Bronchial epithelial cell (primary cell): ENCODE measurements around the gene INSIG2. TPM values are rescaled to one million over a fixed set of nuclear protein-coding genes. Genes with fewer than 3 reads are reported as not detected.

Source experiments
- DNase-seq: peaks from one replicate; pipeline ENCODE4 v3.0.0-alpha.2; 2010; ENCODE audit warnings: low read depth
- FAIRE-seq: peaks from 2 replicates; lab custom pipeline; 2011; peaks lifted over from hg19 to GRCh38; lab: Jason Lieb, UNC
- H3K27me3 ChIP-seq: 2 replicates; pipeline ENCODE4 v1.5.1; 2011; ENCODE audit warnings: low read length; ENCODE audit not compliant: control insufficient read depth, insufficient read depth
- H3K36me3 ChIP-seq: 2 replicates; pipeline ENCODE4 v1.5.1; 2011; ENCODE audit warnings: low read length; ENCODE audit not compliant: control insufficient read depth, insufficient read depth
- H3K4me3 ChIP-seq: 2 replicates; pipeline ENCODE4 v1.5.1; 2011; ENCODE audit warnings: mild to moderate bottlenecking, low read depth, low read length, control low read depth
- CTCF ChIP-seq: IDR thresholded peaks from 2 replicates; pipeline ENCODE4 v1.5.1; 2011; ENCODE audit warnings: mild to moderate bottlenecking, moderate library complexity, low read length, control low read depth, inconsistent platforms; ENCODE audit not compliant: insufficient read depth, severe bottlenecking
- total RNA-seq: library from RNA; depleted of rRNA; stranded (reverse); fragments of >200 nt; gene quantifications from 2 replicates; pipeline ENCODE4 v1.2.1, GENCODE V29; 2014

The INSIG2 gene
- total RNA-seq, 1 donor from 2014 or later: 10.5 TPM

- DNase-seq: no peak
- Histone ChIP-seq H3K27me3 (no peaks in the 10 kb centered on the region), H3K4me3 (no peak overlapping the region), H3K36me3 (peaks cover 3% of the 10 kb centered on the region)
- FAIRE-seq: no peak
- no peak for TF ChIP-seq CTCF
These were observed 16.0 kb downstream of the INSIG2 start for GRCh38 chr2:118103951-118104940.

GRCh38 chr2:118105497-118105896 lies 17.2 kb downstream of the INSIG2 start:
- DNase-seq (no peak), FAIRE-seq (no peak)
- H3K27me3 ChIP-seq: no peaks in the 10 kb centered on the region
- no peak for TF ChIP-seq CTCF
- H3K4me3 ChIP-seq: no peak overlapping the region
- peaks cover 3% of the 10 kb centered on the region for H3K36me3 ChIP-seq

GRCh38 chr2:118106926-118107325 lies 18.7 kb downstream of the INSIG2 start:
- no peak for TF ChIP-seq CTCF
- Histone ChIP-seq H3K36me3 (peaks cover 3% of the 10 kb centered on the region), H3K4me3 (no peak overlapping the region), H3K27me3 (no peaks in the 10 kb centered on the region)
- DNase-seq (no peak), FAIRE-seq (no peak)

- TF ChIP-seq CTCF: no peak
- peaks cover 2% of the 10 kb centered on the region for H3K36me3 ChIP-seq
These were observed 22.0 kb downstream of the INSIG2 start for GRCh38 chr2:118110310-118110709.

GRCh38 chr2:118110991-118111390 lies 22.7 kb downstream of the INSIG2 start:
- FAIRE-seq (no peak), DNase-seq (no peak)
- Histone ChIP-seq H3K4me3 (no peak overlapping the region), H3K36me3 (peaks cover 2% of the 10 kb centered on the region), H3K27me3 (no peaks in the 10 kb centered on the region)
- TF ChIP-seq CTCF: no peak

More at GRCh38 chr2:118110310-118110709, 22.0 kb downstream of the INSIG2 start:
- DNase-seq (no peak), FAIRE-seq (no peak)
- no peaks in the 10 kb centered on the region for H3K27me3 ChIP-seq
- H3K4me3 ChIP-seq: no peak overlapping the region
